Type B pancreatic cell (in vitro differentiated cells): ENCODE results near the gene CLEC2D. TPM values are rescaled to one million over a fixed set of nuclear protein-coding genes. Genes with fewer than 3 reads are reported as not detected.
"Not testable (repeated sequence)": the region's sequence is repeated elsewhere in the genome, so short reads cannot be mapped to it uniquely, and the experiment has no call there.

Experiments
- DNase-seq: peaks from one replicate; pipeline ENCODE4 v3.0.0; 2021; ENCODE audit warnings: mixed read lengths; ENCODE audit not compliant: unreplicated experiment; ENCODE audit errors: extremely low spot score
- H3K27ac Mint-ChIP-seq: 2 replicates; pipeline ENCODE4 v1.8.0; 2021; ENCODE audit warnings: mild to moderate bottlenecking, mixed read lengths
- H3K27me3 Mint-ChIP-seq: 2 replicates; pipeline ENCODE4 v1.8.0; 2021; ENCODE audit warnings: mixed read lengths
- H3K36me3 Mint-ChIP-seq: 2 replicates; pipeline ENCODE4 v1.8.0; 2021; ENCODE audit warnings: mixed read lengths
- H3K4me1 Mint-ChIP-seq: one replicate; pipeline ENCODE4 v1.8.0; 2021; ENCODE audit warnings: mixed read lengths; ENCODE audit not compliant: unreplicated experiment
- H3K4me3 Mint-ChIP-seq: 2 replicates; pipeline ENCODE4 v1.8.0; 2021; ENCODE audit warnings: mild to moderate bottlenecking, mixed read lengths
- H3K9me3 Mint-ChIP-seq: 2 replicates; pipeline ENCODE4 v1.8.0; 2021; ENCODE audit warnings: mixed read lengths
- total RNA-seq: library from RNA; stranded (reverse); gene quantifications from 2 replicates; pipeline ENCODE4 v1.2.1, GENCODE V29; 2021; ENCODE audit warnings: low replicate concordance
- TF ChIP-seq, protein P1 (sequence below): fragments of 200-600 bp; sonication (generic); conservative IDR thresholded peaks from 2 replicates; pipeline ENCODE4 v1.5.0; 2021; ENCODE audit warnings: antibody characterized with exemption, mild to moderate bottlenecking

Gene CLEC2D
- total RNA-seq, 1 donor from 2014 or later, result 10.3 TPM

- DNase-seq, result no peak
- Mint-ChIP-seq H3K9me3 (peaks cover 5% of the 10 kb centered on the region), H3K4me1 (no peaks in the 10 kb centered on the region), H3K4me3 (peak overlapping the region; percentile 37), H3K27me3 (no peaks in the 10 kb centered on the region), H3K36me3 (peaks cover 50% of the 10 kb centered on the region), H3K27ac (peak overlapping the region; percentile 57)
- TF ChIP-seq, protein P1, sequence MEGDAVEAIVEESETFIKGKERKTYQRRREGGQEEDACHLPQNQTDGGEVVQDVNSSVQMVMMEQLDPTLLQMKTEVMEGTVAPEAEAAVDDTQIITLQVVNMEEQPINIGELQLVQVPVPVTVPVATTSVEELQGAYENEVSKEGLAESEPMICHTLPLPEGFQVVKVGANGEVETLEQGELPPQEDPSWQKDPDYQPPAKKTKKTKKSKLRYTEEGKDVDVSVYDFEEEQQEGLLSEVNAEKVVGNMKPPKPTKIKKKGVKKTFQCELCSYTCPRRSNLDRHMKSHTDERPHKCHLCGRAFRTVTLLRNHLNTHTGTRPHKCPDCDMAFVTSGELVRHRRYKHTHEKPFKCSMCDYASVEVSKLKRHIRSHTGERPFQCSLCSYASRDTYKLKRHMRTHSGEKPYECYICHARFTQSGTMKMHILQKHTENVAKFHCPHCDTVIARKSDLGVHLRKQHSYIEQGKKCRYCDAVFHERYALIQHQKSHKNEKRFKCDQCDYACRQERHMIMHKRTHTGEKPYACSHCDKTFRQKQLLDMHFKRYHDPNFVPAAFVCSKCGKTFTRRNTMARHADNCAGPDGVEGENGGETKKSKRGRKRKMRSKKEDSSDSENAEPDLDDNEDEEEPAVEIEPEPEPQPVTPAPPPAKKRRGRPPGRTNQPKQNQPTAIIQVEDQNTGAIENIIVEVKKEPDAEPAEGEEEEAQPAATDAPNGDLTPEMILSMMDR, result no peak
Measured at GRCh38 chr12:9673404-9674225, 4.1 kb downstream of the CLEC2D start.

GRCh38 chr12:9674226-9674590 lies 4.7 kb downstream of the CLEC2D start:
- DNase-seq, result no peak
- peak overlapping the region; percentile 25 for H3K4me3 Mint-ChIP-seq
- peaks cover 5% of the 10 kb centered on the region for H3K9me3 Mint-ChIP-seq
- no peak overlapping the region for H3K27ac Mint-ChIP-seq
- H3K36me3 Mint-ChIP-seq, result peaks cover 48% of the 10 kb centered on the region
- H3K4me1 Mint-ChIP-seq, result no peaks in the 10 kb centered on the region
- TF ChIP-seq, protein P1, result no peak
- no peaks in the 10 kb centered on the region for H3K27me3 Mint-ChIP-seq

DNA sequence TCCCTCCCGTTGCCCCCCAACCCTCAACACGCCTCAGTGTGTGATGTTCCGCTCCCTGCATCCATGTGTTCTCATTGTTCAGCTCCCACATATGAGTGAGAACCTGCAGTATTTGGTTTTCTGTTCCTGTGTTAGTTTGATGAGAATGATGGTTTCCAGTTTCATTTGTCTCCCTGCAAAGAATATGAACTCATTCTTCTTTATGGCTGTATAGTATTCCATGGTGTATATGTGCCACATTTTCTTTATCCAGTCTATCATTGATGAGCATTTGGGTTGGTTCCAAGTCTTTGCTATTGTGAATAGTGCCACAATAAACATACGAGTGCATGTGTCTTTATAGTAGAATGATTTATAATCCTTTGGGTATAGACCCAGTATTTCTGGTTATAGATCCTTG lies 13.0 kb downstream of the CLEC2D start:
- H3K4me1 Mint-ChIP-seq, H3K27ac Mint-ChIP-seq, H3K27me3 Mint-ChIP-seq, DNase-seq, H3K9me3 Mint-ChIP-seq, H3K4me3 Mint-ChIP-seq: not testable (repeated sequence)
- H3K36me3 Mint-ChIP-seq, result peaks cover 53% of the 10 kb centered on the region

DNA sequence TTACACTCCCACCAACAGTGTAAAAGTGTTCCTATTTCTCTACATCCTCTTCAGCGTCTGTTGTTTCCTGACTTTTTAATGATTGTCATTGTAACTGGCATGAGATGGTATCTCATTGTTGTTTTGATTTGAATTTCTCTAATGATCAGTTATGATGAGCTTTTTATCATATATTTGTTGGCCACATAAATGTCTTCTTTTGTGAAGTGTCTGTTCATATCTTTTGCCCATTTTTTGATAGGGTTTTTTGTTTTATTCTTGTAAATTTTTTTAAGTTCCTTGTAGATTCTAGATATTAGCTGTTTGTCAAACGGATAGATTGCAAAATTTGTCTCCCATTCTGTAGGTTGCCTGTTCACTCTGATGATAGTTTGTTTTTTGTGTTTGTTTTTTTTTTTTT lies 13.4 kb downstream of the CLEC2D start:
- not testable (repeated sequence) for H3K27me3 Mint-ChIP-seq, H3K9me3 Mint-ChIP-seq, H3K27ac Mint-ChIP-seq, H3K4me1 Mint-ChIP-seq, H3K4me3 Mint-ChIP-seq, DNase-seq
- H3K36me3 Mint-ChIP-seq, result peaks cover 51% of the 10 kb centered on the region

DNA sequence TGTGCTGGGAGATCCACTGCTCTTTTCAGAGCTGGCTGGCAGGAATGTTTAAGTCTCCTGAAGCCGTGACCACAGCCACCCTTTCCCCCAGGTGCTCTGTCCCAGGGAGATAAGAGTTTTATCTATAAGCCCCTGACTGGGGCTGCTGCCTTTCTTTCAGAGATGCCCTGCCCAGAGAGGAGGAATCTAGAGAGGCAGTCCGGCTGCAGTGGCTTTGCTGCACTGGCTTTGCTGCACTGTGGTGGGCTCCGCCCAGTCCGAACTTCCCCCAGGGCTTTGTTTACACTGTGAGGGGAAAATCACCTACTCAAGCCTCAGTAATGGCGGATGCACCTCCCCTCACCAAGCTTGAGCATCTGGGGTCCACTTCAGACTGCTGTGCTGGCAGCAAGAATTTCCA lies 15.9 kb downstream of the CLEC2D start:
- peaks cover 56% of the 10 kb centered on the region for H3K36me3 Mint-ChIP-seq
- not testable (repeated sequence) for H3K27ac Mint-ChIP-seq, H3K4me3 Mint-ChIP-seq

DNA sequence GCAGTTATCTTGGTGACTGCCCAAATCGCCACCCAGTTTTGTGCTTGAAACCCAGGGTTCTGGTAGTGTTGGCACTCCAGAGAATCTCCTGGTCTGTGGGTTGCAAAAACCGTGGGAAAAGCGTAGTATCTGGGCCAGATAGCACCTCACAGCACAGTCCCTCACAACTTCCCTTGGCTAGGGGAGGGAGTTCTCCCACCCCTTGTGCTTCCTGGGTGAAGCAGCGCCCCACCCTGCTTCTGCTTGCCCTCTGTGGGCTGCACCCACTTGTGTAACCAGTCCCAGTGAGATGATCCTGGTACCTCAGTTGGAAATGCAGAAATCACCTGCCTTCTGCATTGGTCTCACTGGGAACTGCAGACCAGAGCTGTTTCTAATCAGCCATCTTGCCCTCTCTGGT lies 16.4 kb downstream of the CLEC2D start:
- H3K27me3 Mint-ChIP-seq, result no peaks in the 10 kb centered on the region
- peaks cover 13% of the 10 kb centered on the region for H3K9me3 Mint-ChIP-seq
- TF ChIP-seq, protein P1, result no peak
- no peak overlapping the region for H3K27ac Mint-ChIP-seq
- no peak overlapping the region for H3K4me3 Mint-ChIP-seq
- no peaks in the 10 kb centered on the region for H3K4me1 Mint-ChIP-seq
- no peak for DNase-seq
- peaks cover 61% of the 10 kb centered on the region for H3K36me3 Mint-ChIP-seq

More for the DNA sequence above, 15.9 kb downstream of the CLEC2D start:
- DNase-seq, H3K27me3 Mint-ChIP-seq, H3K4me1 Mint-ChIP-seq: not testable (repeated sequence)
- H3K9me3 Mint-ChIP-seq, result peaks cover 13% of the 10 kb centered on the region

GRCh38 chr12:9687228-9687627 lies 17.7 kb downstream of the CLEC2D start:
- DNase-seq, result no peak
- H3K27me3 Mint-ChIP-seq, result no peaks in the 10 kb centered on the region
- H3K36me3 Mint-ChIP-seq, result peaks cover 65% of the 10 kb centered on the region
- TF ChIP-seq, protein P1, result no peak
- H3K4me3 Mint-ChIP-seq, result no peak overlapping the region
- no peak overlapping the region for H3K27ac Mint-ChIP-seq
- H3K9me3 Mint-ChIP-seq, result peaks cover 13% of the 10 kb centered on the region
- no peaks in the 10 kb centered on the region for H3K4me1 Mint-ChIP-seq
